SK-N-SH (cell line): ENCODE data around the gene SASH1. TPM values are rescaled to one million over a fixed set of nuclear protein-coding genes. Genes with fewer than 3 reads are reported as not detected.

ENCODE experiments used
- CTCF ChIA-PET: fragments of 300-600, 350-600 bp; formaldehyde crosslinking; extraction: SDS; loops from one replicate; lab custom pipeline; 2021; lab: Yijun Ruan, JAX
- POLR2A ChIA-PET: fragments of 350-600 bp; sonication (Branson Sonifier 250); formaldehyde crosslinking; extraction: SDS; loops from one replicate; lab custom pipeline; 2020; ENCODE audit warnings: antibody characterized with exemption, inconsistent platforms; lab: Yijun Ruan, JAX
- DNase-seq: peaks from one replicate; pipeline ENCODE4 v3.0.0; 2012
- H2AFZ ChIP-seq: fragments of 200-600 bp; sonication (generic); 2 replicates; pipeline ENCODE4 v1.8.1; 2016; ENCODE audit warnings: antibody characterized with exemption, mild to moderate bottlenecking, low read depth
- H3F3A ChIP-seq: fragments of 200-600 bp; sonication (generic); replicated peaks from 2 replicates; pipeline ENCODE3; 2016; ENCODE audit warnings: antibody characterized with exemption, mild to moderate bottlenecking; ENCODE audit not compliant: insufficient read depth
- H3K27ac ChIP-seq, 2 experiments: fragments of 200-500 bp in 1 of 2; fragments of 200-600 bp in 1 of 2; sonication (Bioruptor generic) in 1 of 2; sonication (generic), shearing (Covaris generic) in 1 of 2; 2 replicates each; pipeline versions ENCODE4 v1.5.1 to v1.6.1; 2014 to 2016; ENCODE audit warnings: low read depth in 2 of 2, inconsistent platforms in 1 of 2, low read length in 1 of 2, mild to moderate bottlenecking in 1 of 2, mixed read lengths in 1 of 2
- H3K27me3 ChIP-seq: fragments of 200-600 bp; sonication (generic), shearing (Covaris generic); 2 replicates; pipeline ENCODE4 v1.6.1; 2016; ENCODE audit warnings: mixed run types; ENCODE audit not compliant: insufficient read depth
- H3K36me3 ChIP-seq, 2 experiments: fragments of 200-500 bp in 1 of 2; fragments of 200-600 bp in 1 of 2; sonication (Bioruptor generic) in 1 of 2; sonication (generic) in 1 of 2; replicated peaks in 1 of 2; 2 replicates each; pipeline versions ENCODE3 to v1.5.1; 2014 to 2016; ENCODE audit warnings: low read length in 1 of 2, mild to moderate bottlenecking in 1 of 2; ENCODE audit not compliant: insufficient read depth in 2 of 2, control insufficient read depth in 1 of 2
- H3K4me1 ChIP-seq, 2 experiments: fragments of 200-500 bp in 1 of 2; fragments of 200-600 bp in 1 of 2; sonication (Bioruptor generic) in 1 of 2; sonication (generic), shearing (Covaris generic) in 1 of 2; 2 replicates each; pipeline versions ENCODE4 v1.5.1 to v1.6.1; 2014 to 2016; ENCODE audit warnings: low read depth in 1 of 2, low read length in 1 of 2, mixed run types in 1 of 2; ENCODE audit not compliant: insufficient read depth in 2 of 2, control insufficient read depth in 1 of 2
- H3K4me2 ChIP-seq: fragments of 200-600 bp; sonication (generic), shearing (Covaris generic); 2 replicates; pipeline ENCODE4 v1.6.1; 2017; ENCODE audit warnings: mixed run types
- H3K4me3 ChIP-seq, 2 experiments: fragments of 200-500 bp in 1 of 2; fragments of 200-600 bp in 1 of 2; sonication (Bioruptor generic) in 1 of 2; sonication (generic), shearing (Covaris generic) in 1 of 2; 2 replicates each; pipeline versions ENCODE4 v1.5.1 to v1.8.1; 2014 to 2016; ENCODE audit warnings: low read depth in 2 of 2, inconsistent platforms in 1 of 2, low read length in 1 of 2, mild to moderate bottlenecking in 1 of 2, mixed read lengths in 1 of 2, moderate library complexity in 1 of 2
- H3K79me2 ChIP-seq: fragments of 200-600 bp; sonication (generic); 2 replicates; pipeline ENCODE4 v1.8.1; 2017; ENCODE audit warnings: mild to moderate bottlenecking; ENCODE audit not compliant: insufficient read depth
- H3K9ac ChIP-seq: fragments of 200-600 bp; sonication (generic); 2 replicates; pipeline ENCODE4 v1.6.1; 2017; ENCODE audit warnings: mixed run types
- H3K9me2 ChIP-seq: fragments of 200-600 bp; sonication (generic); 2 replicates; pipeline ENCODE4 v1.6.1; 2017; ENCODE audit warnings: mixed run types
- H3K9me3 ChIP-seq: fragments of 200-600 bp; sonication (generic); 2 replicates; pipeline ENCODE4 v1.6.1; 2017; ENCODE audit warnings: mixed run types, mild to moderate bottlenecking, moderate library complexity
- H4K20me1 ChIP-seq: fragments of 200-600 bp; sonication (generic); 2 replicates; pipeline ENCODE4 v1.6.1; 2017; ENCODE audit warnings: mild to moderate bottlenecking, mixed run types; ENCODE audit not compliant: insufficient read depth
- CHD2 ChIP-seq: fragments of 150-350 bp; IDR thresholded peaks from 2 replicates; pipeline ENCODE4 v1.6.1; 2018; ENCODE audit warnings: low read length; ENCODE audit not compliant: partially characterized antibody
- ELF1 ChIP-seq: IDR thresholded peaks from 2 replicates; pipeline ENCODE4 v1.4.0; 2012
- EP300 ChIP-seq, 2 experiments: IDR thresholded peaks; 2 replicates each; pipeline versions ENCODE4 v1.4.0 to v1.6.1; 2012; ENCODE audit warnings: borderline replicate concordance in 1 of 2, low read depth in 1 of 2, low read length in 1 of 2
- EZH2phosphoT487 ChIP-seq: fragments of 200-600 bp; sonication (generic); IDR thresholded peaks from 2 replicates; pipeline ENCODE4 v1.6.1; 2017; ENCODE audit warnings: low read depth, mixed run types, mild to moderate bottlenecking, antibody characterized with exemption, moderate library complexity, borderline replicate concordance
- FOSL2 ChIP-seq: IDR thresholded peaks from 2 replicates; pipeline ENCODE4 v1.4.0; 2012; ENCODE audit warnings: low read depth, mild to moderate bottlenecking, moderate library complexity, borderline replicate concordance
- FOXJ3 ChIP-seq: sonication (generic); formaldehyde crosslinking; IDR thresholded peaks from 2 replicates; pipeline ENCODE4 v1.5.1; 2020; ENCODE audit warnings: mild to moderate bottlenecking, missing genetic modification reagents
- GABPA ChIP-seq: IDR thresholded peaks from 2 replicates; pipeline ENCODE4 v1.4.0; 2012; ENCODE audit warnings: low read depth, mild to moderate bottlenecking
- JUND ChIP-seq: IDR thresholded peaks from 2 replicates; pipeline ENCODE4 v1.4.0; 2012
- MEF2A ChIP-seq: IDR thresholded peaks from 2 replicates; pipeline ENCODE4 v1.4.0; 2012; ENCODE audit warnings: low read depth, borderline replicate concordance
- MXI1 ChIP-seq: IDR thresholded peaks from 2 replicates; pipeline ENCODE4 v1.6.1; 2012; ENCODE audit warnings: mild to moderate bottlenecking, low read depth, low read length, improper control_type of control experiment
- NFIC ChIP-seq: IDR thresholded peaks from 2 replicates; pipeline ENCODE4 v1.4.0; 2012; ENCODE audit warnings: borderline replicate concordance
- POLR2AphosphoS5 ChIP-seq: IDR thresholded peaks from 2 replicates; pipeline ENCODE4 v1.6.1; 2012; ENCODE audit warnings: low read depth, low read length
- RAD21 ChIP-seq: IDR thresholded peaks from 2 replicates; pipeline ENCODE4 v1.6.1; 2012; ENCODE audit warnings: mild to moderate bottlenecking, low read length
- RCOR1 ChIP-seq: fragments of 150-350 bp; IDR thresholded peaks from 2 replicates; pipeline ENCODE4 v1.6.1; 2017; ENCODE audit warnings: antibody characterized with exemption, low read length
- RFX5 ChIP-seq: IDR thresholded peaks from 2 replicates; pipeline ENCODE4 v1.6.1; 2012; ENCODE audit warnings: mild to moderate bottlenecking, improper control_type of control experiment, low read length
- RXRA ChIP-seq: IDR thresholded peaks from 2 replicates; pipeline ENCODE4 v1.4.0; 2012; ENCODE audit warnings: low read depth, mild to moderate bottlenecking, borderline replicate concordance
- SIN3A ChIP-seq: IDR thresholded peaks from 2 replicates; pipeline ENCODE4 v1.6.1; 2012; ENCODE audit warnings: low read depth, mild to moderate bottlenecking, low read length, moderate library complexity, borderline replicate concordance
- SMC3 ChIP-seq: IDR thresholded peaks from 2 replicates; pipeline ENCODE4 v1.6.1; 2012; ENCODE audit warnings: low read depth, low read length, improper control_type of control experiment
- TAF1 ChIP-seq: IDR thresholded peaks from 2 replicates; pipeline ENCODE4 v1.6.1; 2012; ENCODE audit warnings: low read depth, mild to moderate bottlenecking, low read length, moderate library complexity, borderline replicate concordance
- TCF12 ChIP-seq: IDR thresholded peaks from 2 replicates; pipeline ENCODE4 v1.4.0; 2012
- TEAD4 ChIP-seq: IDR thresholded peaks from 2 replicates; pipeline ENCODE4 v1.4.0; 2012; ENCODE audit warnings: mild to moderate bottlenecking, borderline replicate concordance; ENCODE audit not compliant: insufficient read depth
- USF2 ChIP-seq: fragments of 150-350 bp; IDR thresholded peaks from 2 replicates; pipeline ENCODE4 v1.6.1; 2017; ENCODE audit warnings: antibody characterized with exemption, low read length, low read depth, borderline replicate concordance
- WGBS: methylation state at CpG from one replicate; pipeline ENCODE4 v1.1.6; 2017; ENCODE audit warnings: low lambda C conversion rate; 5-methylcytosine and 5-hydroxymethylcytosine counted together
- polyA plus RNA-seq, 3 experiments: library from polyadenylated mRNA; depleted of rRNA; stranded (reverse); fragments of >200 nt; gene quantifications; 2 replicates each; pipeline ENCODE4 v1.2.3, GENCODE V29; 2012

The SASH1 gene
- polyA plus RNA-seq, 1 of the 3 experiments (the other 2 are of a cell fraction) = 19.8 TPM

GRCh38 chr6:148325316-148326068 lies 17.1 kb upstream of the SASH1 start (continued):
- no peak for TF ChIP-seq EZH2phosphoT487

GRCh38 chr6:148328876-148329555 lies 13.6 kb upstream of the SASH1 start:
- TF ChIP-seq TCF12 (peak; percentile 10; the same call in 1 of the 2 replicates), JUND (no peak), RCOR1 (no peak)
- peaks cover 0 to 7% of the 10 kb centered on the region in 2 experiments for H3K36me3 ChIP-seq
- peaks cover 0 to 33% of the 10 kb centered on the region in 2 experiments; a peak in 2 of 4 replicates for H3K4me1 ChIP-seq

GRCh38 chr6:148329596-148330381 lies 12.8 kb upstream of the SASH1 start:
- Histone ChIP-seq H3K9me3 (no peaks in the 10 kb centered on the region), H2AFZ (no peak overlapping the region), H3F3A (peaks cover 45% of the 10 kb centered on the region), H3K4me3 (no peak overlapping the region), H3K9ac (peak overlapping the region; percentile 56; the same call in 1 of the 2 replicates), H3K27me3 (no peaks in the 10 kb centered on the region), H3K36me3 (peaks cover 0 to 7% of the 10 kb centered on the region in 2 experiments), H4K20me1 (no peaks in the 10 kb centered on the region), H3K9me2 (no peaks in the 10 kb centered on the region), H3K4me2 (peak overlapping the region; percentile 63; the same call in 1 of the 2 replicates), H3K27ac (peak overlapping the region; percentile 64 to 99; a peak in 3 of 4 replicates), H3K4me1 (peaks cover 0 to 30% of the 10 kb centered on the region in 2 experiments; a peak in 2 of 4 replicates), H3K79me2 (peaks cover 73% of the 10 kb centered on the region)
- 16% methylated on average over 7 of the region's 7 CpGs for WGBS
- POLR2A ChIA-PET = interaction anchor here (0.6 kb wide), 1 partner anchor 37 kb away, joined by 3 read pairs; no protein-coding TSS in a partner anchor
- DNase-seq = no peak
- CTCF ChIA-PET = no interaction called here
- TF ChIP-seq RFX5 = no peak
- TF ChIP-seq RCOR1 = no peak
- TF ChIP-seq SMC3 = no peak
- peak; percentile 88 for TF ChIP-seq TCF12
- no peak for TF ChIP-seq MXI1
- no peak for TF ChIP-seq SIN3A
- peak; percentile 69; the same call in 1 of the 2 replicates for TF ChIP-seq JUND
- peak; percentile 73 for TF ChIP-seq FOSL2
- TF ChIP-seq TAF1 = no peak
- peak; percentile 40; the same call in 1 of the 2 replicates for TF ChIP-seq NFIC
- peak; percentile 62 for TF ChIP-seq TEAD4
- TF ChIP-seq RXRA = peak; percentile 77
- TF ChIP-seq CHD2 = no peak
- no peak for TF ChIP-seq EZH2phosphoT487
- TF ChIP-seq EP300 (IDR thresholded peaks at IDR 0.05; ENCODE audit: borderline replicate concordance in 1 of 2, low read depth in 1 of 2, low read length in 1 of 2) = peak in 1 of 2 experiments; percentile 80; a peak in 2 of 4 replicates
- TF ChIP-seq MEF2A = peak; percentile 83; the same call in 1 of the 2 replicates
- peak; percentile 41; the same call in 1 of the 2 replicates for TF ChIP-seq POLR2AphosphoS5
- 0 out of 2 replicates have a peak, but pooled peaks have one; percentile 17 for TF ChIP-seq GABPA
- no peak for TF ChIP-seq ELF1
- no peak for TF ChIP-seq FOXJ3
- no peak for TF ChIP-seq RAD21
- no peak for TF ChIP-seq USF2

More at GRCh38 chr6:148328876-148329555, 13.6 kb upstream of the SASH1 start:
- DNase-seq = no peak
- Histone ChIP-seq H4K20me1 (no peaks in the 10 kb centered on the region), H2AFZ (no peak overlapping the region), H3F3A (peaks cover 52% of the 10 kb centered on the region), H3K4me2 (peak overlapping the region; percentile 63; the same call in 1 of the 2 replicates), H3K9me3 (no peaks in the 10 kb centered on the region), H3K9ac (peak overlapping the region; percentile 56; the same call in 1 of the 2 replicates), H3K79me2 (peaks cover 70% of the 10 kb centered on the region), H3K9me2 (no peaks in the 10 kb centered on the region), H3K27ac (peak overlapping the region; percentile 64 to 99), H3K27me3 (no peaks in the 10 kb centered on the region), H3K4me3 (no peak overlapping the region)
- CTCF ChIA-PET = no interaction called here
- POLR2A ChIA-PET = no interaction called here
